ENCODE results near the gene ZBTB32.

GRCh38 chr19:35708391-35708790 is 4.0 kb downstream of the ZBTB32 start:
- TF ChIP-seq CTCF (IDR thresholded peaks at IDR 0.05) (no peak), POLR2A (IDR thresholded peaks at IDR 0.05) (no peak)
